Astrocyte (in vitro differentiated cells and primary cell): ENCODE results near the gene SLC27A3.

Experiments used
- EZH2 ChIP-seq: IDR thresholded peaks from 2 replicates; pipeline ENCODE4 v1.6.1; 2012; ENCODE audit warnings: mild to moderate bottlenecking, low read length, inconsistent platforms; ENCODE audit not compliant: insufficient read depth
- TF ChIP-seq, protein P1 (sequence below): IDR thresholded peaks from 2 replicates; pipeline ENCODE4 v1.5.1; 2011; ENCODE audit warnings: low read depth, mild to moderate bottlenecking, inconsistent platforms, low read length, moderate library complexity; ENCODE audit not compliant: insufficient read depth

DNA sequence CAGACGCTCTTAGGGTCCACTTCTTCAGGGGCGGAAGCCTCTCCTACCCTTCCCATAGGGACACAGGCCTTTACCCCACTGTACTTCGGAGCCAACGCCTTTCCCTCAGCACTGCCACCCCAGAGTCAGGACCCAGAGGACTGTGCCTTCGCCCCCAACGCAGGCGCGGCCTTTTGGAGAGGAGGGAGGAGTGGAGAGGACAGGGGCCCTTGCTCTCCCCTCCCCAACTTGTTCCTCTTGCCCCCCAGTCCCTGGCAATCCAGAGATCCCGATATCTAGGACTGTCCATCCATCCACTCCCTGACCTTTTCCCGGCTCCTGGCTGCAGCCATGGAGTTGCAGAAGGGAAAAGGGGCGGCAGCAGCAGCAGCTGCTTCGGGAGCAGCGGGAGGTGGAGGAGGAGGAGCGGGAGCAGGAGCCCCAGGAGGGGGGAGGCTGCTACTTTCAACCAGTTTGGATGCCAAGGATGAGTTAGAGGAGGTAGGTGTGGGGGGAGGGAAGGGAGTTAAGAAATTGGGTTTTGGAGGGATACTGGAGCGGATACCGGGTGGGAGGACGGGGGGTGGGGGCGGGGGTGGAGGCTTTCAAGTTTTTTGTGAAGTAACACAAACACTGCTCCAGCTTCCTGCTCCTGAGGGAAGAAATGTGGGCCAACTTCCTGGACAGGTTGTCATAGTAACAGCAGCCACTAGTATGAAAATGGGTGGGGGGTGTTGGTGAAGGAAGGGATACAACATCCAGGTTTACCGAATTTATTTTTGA lies 46.7 kb upstream of the SLC27A3 start:
- TF ChIP-seq, protein P1, sequence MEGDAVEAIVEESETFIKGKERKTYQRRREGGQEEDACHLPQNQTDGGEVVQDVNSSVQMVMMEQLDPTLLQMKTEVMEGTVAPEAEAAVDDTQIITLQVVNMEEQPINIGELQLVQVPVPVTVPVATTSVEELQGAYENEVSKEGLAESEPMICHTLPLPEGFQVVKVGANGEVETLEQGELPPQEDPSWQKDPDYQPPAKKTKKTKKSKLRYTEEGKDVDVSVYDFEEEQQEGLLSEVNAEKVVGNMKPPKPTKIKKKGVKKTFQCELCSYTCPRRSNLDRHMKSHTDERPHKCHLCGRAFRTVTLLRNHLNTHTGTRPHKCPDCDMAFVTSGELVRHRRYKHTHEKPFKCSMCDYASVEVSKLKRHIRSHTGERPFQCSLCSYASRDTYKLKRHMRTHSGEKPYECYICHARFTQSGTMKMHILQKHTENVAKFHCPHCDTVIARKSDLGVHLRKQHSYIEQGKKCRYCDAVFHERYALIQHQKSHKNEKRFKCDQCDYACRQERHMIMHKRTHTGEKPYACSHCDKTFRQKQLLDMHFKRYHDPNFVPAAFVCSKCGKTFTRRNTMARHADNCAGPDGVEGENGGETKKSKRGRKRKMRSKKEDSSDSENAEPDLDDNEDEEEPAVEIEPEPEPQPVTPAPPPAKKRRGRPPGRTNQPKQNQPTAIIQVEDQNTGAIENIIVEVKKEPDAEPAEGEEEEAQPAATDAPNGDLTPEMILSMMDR, result no peak
- no peak for TF ChIP-seq EZH2
